ENCODE results near the gene ARHGAP22. TPM values are rescaled to one million over a fixed set of nuclear protein-coding genes. Genes with fewer than 3 reads are reported as not detected.

ARHGAP22 gene
- total RNA-seq, 8 experiments from 2014 or later, result 0.72 to 9.3 (median 1.8) TPM

GRCh38 chr10:48502791-48503190, 102.1 kb downstream of the ARHGAP22 start:
- no peaks in the 10 kb centered on the region for H3K4me1 ChIP-seq (replicated peaks in 1 of 2)
- H3K27ac ChIP-seq, result no peak overlapping the region
- in situ Hi-C loops (cut with MboI; ENCODE audit: low pct_unique_long_range_greater_than_20kb in 2 of 9, low sequenced_read_pairs in 9 of 9, unreplicated experiment in 9 of 9), result loop anchor here in 2 of 9 experiments (10.0 to 25.0 kb wide), 2 partner anchors 58 to 140 kb away; no protein-coding TSS in a partner anchor
- 42 to 100% (median 90%) methylated on average over 1 to 9 of the region's 9 CpGs; no CpG with 5 or more reads in 2 of the 10 experiments for WGBS, 10 experiments
- no peak overlapping the region for H3K4me3 ChIP-seq
- no peak for ATAC-seq (replicated peaks in 6 of 8)

DNA sequence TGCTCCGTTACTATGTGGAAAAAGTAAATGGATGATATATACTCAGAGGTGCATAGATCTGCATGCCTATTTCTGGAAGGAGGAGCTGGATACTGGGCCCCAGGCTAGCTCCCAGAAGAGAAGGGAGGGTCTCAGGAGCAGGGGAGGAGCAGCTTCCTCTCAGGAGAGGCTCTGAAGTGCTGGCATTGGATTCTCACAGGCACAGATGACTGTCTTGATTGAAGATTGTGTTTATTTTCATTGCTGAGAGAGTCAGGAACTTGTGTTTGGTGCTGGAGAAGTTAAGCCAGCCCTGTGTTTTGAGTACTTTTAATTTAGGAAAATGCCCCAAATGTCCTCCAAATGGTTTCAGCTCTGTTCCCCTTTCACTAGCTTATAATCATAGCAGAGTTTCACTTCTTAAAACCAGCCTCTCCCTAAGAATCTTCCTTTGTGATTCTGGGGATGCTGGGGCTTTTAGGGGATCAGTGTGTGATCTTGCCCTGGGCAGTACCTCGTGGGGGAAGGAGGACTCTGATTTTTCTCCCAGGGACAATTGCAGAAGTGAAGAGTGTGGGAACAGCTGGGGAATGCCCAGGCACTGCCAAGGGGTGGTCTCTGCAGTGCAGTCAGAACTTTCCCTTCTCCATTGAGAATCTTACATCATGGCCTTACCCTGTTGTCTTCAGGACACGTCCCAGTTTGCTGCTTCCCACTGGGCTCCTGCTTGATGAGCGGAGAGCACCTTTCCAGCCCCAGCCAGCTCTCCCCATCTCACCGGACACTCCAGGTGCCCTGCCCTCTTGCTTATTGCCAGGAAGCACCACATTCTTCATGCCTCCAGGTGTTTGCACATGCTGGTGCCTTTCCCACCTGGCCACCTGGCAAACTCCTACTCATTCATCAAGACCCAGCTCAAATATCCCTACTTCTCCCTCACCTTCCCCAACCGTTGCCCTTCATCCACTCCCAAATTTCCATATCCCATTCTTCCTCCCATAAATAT, 102.8 kb downstream of the ARHGAP22 start:
- in situ Hi-C loops (cut with MboI; ENCODE audit: low pct_unique_long_range_greater_than_20kb in 2 of 9, low sequenced_read_pairs in 9 of 9, unreplicated experiment in 9 of 9), result loop anchor here in 2 of 9 experiments (10.0 to 25.0 kb wide), 2 partner anchors 57 to 140 kb away; no protein-coding TSS in a partner anchor

DNA sequence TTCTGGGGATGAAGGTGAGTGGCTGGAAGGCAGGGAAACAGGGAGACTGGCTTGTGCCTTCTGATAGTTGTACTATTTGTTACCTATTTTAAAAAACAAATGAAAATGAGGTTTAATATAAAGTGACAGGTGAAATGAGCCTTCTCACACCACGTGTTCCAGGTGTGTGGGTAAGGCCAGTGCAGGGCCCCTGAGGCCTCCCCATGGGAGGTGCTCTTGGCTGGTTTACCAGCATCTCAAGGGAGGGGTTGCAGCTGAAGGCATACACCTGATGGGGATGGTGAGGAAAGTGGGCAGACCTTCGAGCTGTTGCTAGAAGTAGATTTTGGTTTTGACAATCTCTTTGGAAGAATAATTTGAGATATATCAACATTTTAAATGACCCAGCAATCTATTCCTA, 103.6 kb downstream of the ARHGAP22 start:
- Histone ChIP-seq H3K4me1 (replicated peaks in 1 of 2) (no peaks in the 10 kb centered on the region), H3K27ac (no peak overlapping the region), H3K4me3 (no peak overlapping the region)
- no peak for ATAC-seq (replicated peaks in 6 of 8)
- WGBS, 10 experiments, result 20 to 100% (median 54%) methylated on average over 1 to 2 of the region's 2 CpGs; no CpG with 5 or more reads in 4 of the 10 experiments
- in situ Hi-C loops (cut with MboI; ENCODE audit: low pct_unique_long_range_greater_than_20kb in 2 of 9, low sequenced_read_pairs in 9 of 9, unreplicated experiment in 9 of 9), result loop anchor here in 2 of 9 experiments (10.0 to 25.0 kb wide), 2 partner anchors 56 to 139 kb away; no protein-coding TSS in a partner anchor

More for the DNA sequence above, 102.8 kb downstream of the ARHGAP22 start:
- Histone ChIP-seq H3K27ac (no peak overlapping the region), H3K4me1 (replicated peaks in 1 of 2) (no peaks in the 10 kb centered on the region), H3K4me3 (no peak overlapping the region)
- peak in 3 of 8 experiments; percentile 14 to 65 (median 23) for ATAC-seq (replicated peaks in 6 of 8)
- 25 to 100% (median 86%) methylated on average over 1 to 4 of the region's 6 CpGs for WGBS, 10 experiments

GRCh38 chr10:48500771-48501170, 104.1 kb downstream of the ARHGAP22 start:
- no peak overlapping the region for H3K4me3 ChIP-seq
- H3K4me1 ChIP-seq (replicated peaks in 1 of 2), result no peaks in the 10 kb centered on the region
- WGBS, 10 experiments, result 82 to 100% (median 93%) methylated on average over 1 to 4 of the region's 4 CpGs
- ATAC-seq (replicated peaks in 6 of 8), result no peak
- in situ Hi-C loops (cut with MboI; ENCODE audit: low pct_unique_long_range_greater_than_20kb in 2 of 9, low sequenced_read_pairs in 9 of 9, unreplicated experiment in 9 of 9), result loop anchor here in 2 of 9 experiments (10.0 to 25.0 kb wide), 2 partner anchors 56 to 138 kb away; no protein-coding TSS in a partner anchor
- H3K27ac ChIP-seq, result no peak overlapping the region

DNA sequence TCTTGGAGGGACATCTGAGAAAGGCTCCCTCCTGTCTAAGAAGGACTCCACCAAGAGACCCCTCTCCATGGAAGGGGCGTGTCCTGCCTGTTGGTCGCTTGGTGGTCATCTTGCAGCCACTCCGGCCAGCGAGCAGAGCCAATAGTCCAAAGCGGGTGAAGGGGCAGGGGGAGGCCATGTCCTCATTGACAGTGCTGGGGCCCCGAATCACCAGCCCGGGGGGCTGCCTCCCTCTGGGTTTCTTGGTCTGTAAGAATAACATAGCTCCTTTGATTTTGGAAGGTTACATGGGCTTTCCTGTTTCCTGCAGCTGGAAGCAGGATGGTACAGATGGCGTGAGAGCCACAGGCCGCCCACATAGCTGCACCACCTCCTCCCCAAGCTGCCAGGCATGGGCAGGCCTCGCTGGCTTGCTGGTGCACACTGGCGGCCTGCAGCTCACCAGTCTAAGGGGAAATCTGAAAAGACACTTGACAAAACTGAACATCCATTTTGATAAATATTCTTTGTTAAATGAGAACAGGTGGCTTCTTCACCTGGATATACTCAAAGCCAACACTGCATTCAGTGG, 105.8 kb downstream of the ARHGAP22 start:
- no peak overlapping the region for H3K27ac ChIP-seq
- in situ Hi-C loops (cut with MboI; ENCODE audit: low pct_unique_long_range_greater_than_20kb in 2 of 9, low sequenced_read_pairs in 9 of 9, unreplicated experiment in 9 of 9), result no loop called here
- H3K4me1 ChIP-seq (replicated peaks in 1 of 2), result no peaks in the 10 kb centered on the region
- 40 to 100% (median 81%) methylated on average over 1 to 7 of the region's 11 CpGs; no CpG with 5 or more reads in 3 of the 10 experiments for WGBS, 10 experiments
- no peak overlapping the region for H3K4me3 ChIP-seq
- no peak for ATAC-seq (replicated peaks in 6 of 8)

- H3K4me3 ChIP-seq, result no peak overlapping the region
- no peak overlapping the region for H3K27ac ChIP-seq
- in situ Hi-C loops (cut with MboI; ENCODE audit: low pct_unique_long_range_greater_than_20kb in 2 of 9, low sequenced_read_pairs in 9 of 9, unreplicated experiment in 9 of 9), result no loop called here
- ATAC-seq (replicated peaks in 6 of 8), result peak in 5 of 8 experiments; percentile 7 to 31 (median 15)
- 74 to 100% (median 92%) methylated on average over 1 to 6 of the region's 17 CpGs; no CpG with 5 or more reads in 2 of the 10 experiments for WGBS, 10 experiments
- no peaks in the 10 kb centered on the region for H3K4me1 ChIP-seq (replicated peaks in 1 of 2)
Observed at GRCh38 chr10:48497780-48498770, 106.8 kb downstream of the ARHGAP22 start.

GRCh38 chr10:48496831-48497779, 107.8 kb downstream of the ARHGAP22 start:
- in situ Hi-C loops (cut with MboI; ENCODE audit: low pct_unique_long_range_greater_than_20kb in 2 of 9, low sequenced_read_pairs in 9 of 9, unreplicated experiment in 9 of 9), result no loop called here
- no peak overlapping the region for H3K27ac ChIP-seq
- H3K4me1 ChIP-seq (replicated peaks in 1 of 2), result no peaks in the 10 kb centered on the region
- WGBS, 10 experiments, result 0 to 94% (median 48%) methylated on average over 1 to 6 of the region's 12 CpGs; no CpG with 5 or more reads in 1 of the 10 experiments
- ATAC-seq (replicated peaks in 6 of 8), result peak; percentile 65 to 97 (median 90)
- H3K4me3 ChIP-seq, result no peak overlapping the region

DNA sequence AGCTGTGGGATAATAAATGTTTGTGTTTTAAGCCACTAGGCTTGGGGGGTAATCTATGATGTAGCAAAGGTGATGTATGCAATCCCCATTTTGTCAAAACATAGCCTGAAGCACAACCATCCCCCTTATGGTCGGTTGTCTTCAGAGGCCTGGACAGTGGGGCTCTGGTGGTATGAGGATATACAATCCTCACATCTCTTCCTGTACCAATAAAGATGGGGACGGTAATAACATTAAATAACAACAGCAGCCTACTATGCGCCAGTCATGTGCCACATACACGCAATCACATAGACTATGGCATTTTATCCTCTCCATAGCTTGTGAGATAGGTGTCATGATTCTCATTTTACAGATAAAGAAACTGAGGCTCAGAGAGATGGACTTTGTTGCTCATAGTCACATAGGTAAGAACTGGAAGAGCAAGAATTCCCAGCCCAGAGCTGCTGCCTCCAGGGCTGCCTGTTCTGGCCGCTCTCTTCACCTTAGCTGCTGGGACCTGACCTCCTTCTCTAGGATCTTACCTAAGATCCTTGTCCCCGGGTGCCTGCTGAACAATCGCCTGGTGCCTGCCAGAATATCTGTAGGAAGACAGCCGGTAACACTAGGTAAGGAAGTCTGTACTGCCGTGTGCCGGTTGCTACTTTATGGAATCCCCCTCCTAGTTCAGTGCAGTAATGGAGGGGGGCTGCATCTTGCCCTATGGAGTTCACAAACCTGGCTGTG, 108.6 kb downstream of the ARHGAP22 start:
- Histone ChIP-seq H3K4me1 (replicated peaks in 1 of 2) (no peaks in the 10 kb centered on the region), H3K4me3 (no peak overlapping the region), H3K27ac (no peak overlapping the region)
- in situ Hi-C loops (cut with MboI; ENCODE audit: low pct_unique_long_range_greater_than_20kb in 2 of 9, low sequenced_read_pairs in 9 of 9, unreplicated experiment in 9 of 9), result no loop called here
- WGBS, 10 experiments, result 72 to 100% (median 94%) methylated on average over 1 to 8 of the region's 10 CpGs; no CpG with 5 or more reads in 3 of the 10 experiments
- ATAC-seq (replicated peaks in 6 of 8), result no peak

DNA sequence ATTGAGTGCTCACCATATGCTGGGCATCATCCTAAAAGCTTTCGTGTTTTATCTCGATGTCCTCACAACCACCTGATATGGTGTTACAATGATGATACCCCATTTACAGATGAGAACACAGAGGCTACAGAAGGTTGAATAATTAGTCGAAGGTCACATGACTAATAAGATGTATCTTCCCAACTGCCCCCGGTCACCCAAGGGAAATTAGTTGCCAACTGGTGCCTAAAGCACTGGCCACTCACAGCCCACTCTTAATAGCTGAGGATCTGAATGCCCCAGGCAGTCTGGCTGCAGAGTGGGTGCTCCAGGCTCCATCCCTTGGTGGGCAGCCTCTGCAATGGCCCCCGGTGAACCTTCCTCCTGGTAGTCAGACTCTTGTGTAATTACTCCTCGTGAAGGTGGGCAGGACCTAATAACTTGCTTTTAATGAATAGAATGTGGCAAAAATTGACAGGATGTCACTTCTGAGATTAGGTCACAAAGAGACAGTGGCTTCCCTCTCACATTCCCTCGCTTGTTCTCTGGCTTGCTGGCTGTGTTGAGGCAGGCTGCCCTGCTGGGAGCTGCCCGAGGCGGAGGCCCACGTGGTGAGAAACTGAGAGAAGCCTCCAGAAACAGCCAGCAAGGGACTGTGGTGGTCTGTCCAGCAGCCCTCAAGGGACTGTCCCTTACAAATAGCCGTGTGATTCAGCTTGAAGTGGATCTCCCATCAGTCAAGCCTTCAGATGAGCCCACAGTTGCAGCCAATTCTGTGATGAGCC, 109.4 kb downstream of the ARHGAP22 start:
- in situ Hi-C loops (cut with MboI; ENCODE audit: low pct_unique_long_range_greater_than_20kb in 2 of 9, low sequenced_read_pairs in 9 of 9, unreplicated experiment in 9 of 9), result no loop called here
- Histone ChIP-seq H3K4me1 (replicated peaks in 1 of 2) (no peaks in the 10 kb centered on the region), H3K27ac (no peak overlapping the region), H3K4me3 (no peak overlapping the region)
- ATAC-seq (replicated peaks in 6 of 8), result no peak
- WGBS, 10 experiments, result 77 to 100% (median 87%) methylated on average over 2 to 7 of the region's 11 CpGs; no CpG with 5 or more reads in 3 of the 10 experiments

GRCh38 chr10:48494611-48495010, 110.3 kb downstream of the ARHGAP22 start:
- ATAC-seq (replicated peaks in 6 of 8), result no peak
- WGBS, 10 experiments, result 11 to 100% (median 86%) methylated on average over 1 to 2 of the region's 5 CpGs; no CpG with 5 or more reads in 3 of the 10 experiments
- in situ Hi-C loops (cut with MboI; ENCODE audit: low pct_unique_long_range_greater_than_20kb in 2 of 9, low sequenced_read_pairs in 9 of 9, unreplicated experiment in 9 of 9), result no loop called here
- no peaks in the 10 kb centered on the region for H3K4me1 ChIP-seq (replicated peaks in 1 of 2)
- H3K4me3 ChIP-seq, result no peak overlapping the region
- H3K27ac ChIP-seq, result no peak overlapping the region

Data from motor neuron (in vitro differentiated cells).